Esophagus muscularis mucosa (tissue), 4 donors: ENCODE data around the gene NGRN. TPM values are rescaled to one million over a fixed set of nuclear protein-coding genes. Genes with fewer than 3 reads are reported as not detected.

Experiments used
- DNase-seq: peaks from one replicate; pipeline ENCODE4 v3.0.0-alpha.2; 2017; ENCODE audit errors: extremely low spot score
- H3K27ac ChIP-seq, 4 donors: fragments of 200-600 bp; sonication (generic); replicated peaks in 1 of 4; 1 replicate in 3 of 4; 2 replicates in 1 of 4; pipeline ENCODE4 v1.5.1; 2016 to 2019; ENCODE audit warnings: mild to moderate bottlenecking in 1 of 4
- H3K27me3 ChIP-seq, 4 donors: fragments of 200-600 bp; sonication (generic); one replicate each; pipeline versions ENCODE4 v1.5.1 to v1.6.0; 2016 to 2019
- H3K36me3 ChIP-seq, 4 donors: fragments of 200-600 bp; sonication (generic); one replicate each; pipeline ENCODE4 v1.5.1; 2016 to 2019
- H3K4me1 ChIP-seq, 4 donors: fragments of 200-600 bp; sonication (generic); one replicate each; pipeline ENCODE4 v1.5.1; 2016 to 2019
- H3K4me3 ChIP-seq, 4 donors: fragments of 200-600 bp; sonication (generic); 1 replicate in 2 of 4; 2 replicates in 2 of 4; pipeline ENCODE4 v1.5.1; 2016 to 2019; ENCODE audit warnings: mild to moderate bottlenecking in 4 of 4, moderate library complexity in 1 of 4
- H3K9me3 ChIP-seq, 4 donors: fragments of 200-600 bp; sonication (generic); 1 replicate in 3 of 4; 2 replicates in 1 of 4; pipeline ENCODE4 v1.5.1; 2016 to 2019
- EP300 ChIP-seq: sonication (generic); formaldehyde crosslinking; IDR thresholded peaks from one replicate; pipeline ENCODE4 v1.6.1; 2017; ENCODE audit warnings: antibody characterized with exemption
- POLR2A ChIP-seq: fragments of 450-650 bp; IDR thresholded peaks from one replicate; pipeline ENCODE4 v1.6.1; 2017; ENCODE audit warnings: antibody characterized with exemption, moderate library complexity, mild to moderate bottlenecking, low read depth
- POLR2AphosphoS5 ChIP-seq, 2 donors: sonication (generic); formaldehyde crosslinking; IDR thresholded peaks; one replicate each; pipeline ENCODE4 v1.6.1; 2017; ENCODE audit warnings: antibody characterized with exemption in 2 of 2
- WGBS: methylation state at CpG from one replicate; pipeline ENCODE4 v1.1.5; 2018; 5-methylcytosine and 5-hydroxymethylcytosine counted together
- intact Hi-C: fragments of 100-400 bp; cut with DNase I; formaldehyde crosslinking; loops from one replicate; pipeline ENCODE4 v1.15.1; 2023
- total RNA-seq, 4 donors: library from RNA; depleted of rRNA; stranded (reverse); fragments of >200 nt; gene quantifications; one replicate each; pipeline versions ENCODE4 v1.1.0 to v1.2.1, GENCODE V29; 2016
- TF ChIP-seq, protein P1 (sequence below), 3 experiments: fragments of 200-600 bp in 2 of 3; fragments of 450-650 bp in 1 of 3; sonication (generic) in 2 of 3; IDR thresholded peaks; one replicate each; pipeline ENCODE4 v1.5.1; 2017 to 2019; ENCODE audit warnings: antibody characterized with exemption in 3 of 3, mild to moderate bottlenecking in 2 of 3, moderate library complexity in 1 of 3

The NGRN gene
- total RNA-seq, 4 donors from 2014 or later, result 140 to 166 (median 154) TPM

DNA sequence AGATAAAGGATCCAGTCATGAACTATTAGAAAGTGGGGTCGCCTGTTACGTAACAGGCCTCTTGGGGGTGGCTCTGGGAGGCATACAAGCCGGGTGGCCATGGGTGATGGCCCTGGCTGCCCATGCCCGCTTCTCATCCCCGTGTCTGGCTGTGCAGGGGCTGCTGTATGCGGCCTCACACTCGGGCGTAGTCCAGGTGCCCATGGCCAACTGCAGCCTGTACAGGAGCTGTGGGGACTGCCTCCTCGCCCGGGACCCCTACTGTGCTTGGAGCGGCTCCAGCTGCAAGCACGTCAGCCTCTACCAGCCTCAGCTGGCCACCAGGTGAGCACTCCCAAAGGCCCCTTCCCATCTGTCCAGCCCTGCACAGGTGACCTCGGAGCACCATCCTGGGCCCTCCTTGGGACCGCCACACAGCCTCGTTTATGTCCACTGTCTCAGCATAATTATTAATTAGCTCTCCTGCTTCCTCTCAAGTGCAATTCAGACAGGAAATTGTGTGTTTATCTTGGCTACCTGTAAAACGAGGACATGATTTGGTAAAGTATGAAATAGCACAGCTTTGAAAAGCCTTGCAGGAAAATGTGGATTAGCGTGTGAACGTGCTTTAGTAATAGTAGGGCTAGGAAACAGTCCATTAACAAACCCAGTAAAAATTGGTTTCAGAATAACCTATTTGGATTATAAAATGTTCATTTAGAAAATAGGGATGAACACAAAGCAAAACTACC, 39.8 kb upstream of the NGRN start:
- no peak overlapping the region for H3K4me3 ChIP-seq
- peaks cover 47 to 97% (median 89%) of the 10 kb centered on the region in 4 donors for H3K36me3 ChIP-seq
- DNase-seq, result no peak
- no peaks in the 10 kb centered on the region for H3K27me3 ChIP-seq
- peaks cover 22 to 54% (median 38%) of the 10 kb centered on the region in 4 donors for H3K4me1 ChIP-seq
- TF ChIP-seq EP300 (no peak), POLR2AphosphoS5 (IDR thresholded peaks at IDR 0.05) (no peak)
- TF ChIP-seq, protein P1, sequence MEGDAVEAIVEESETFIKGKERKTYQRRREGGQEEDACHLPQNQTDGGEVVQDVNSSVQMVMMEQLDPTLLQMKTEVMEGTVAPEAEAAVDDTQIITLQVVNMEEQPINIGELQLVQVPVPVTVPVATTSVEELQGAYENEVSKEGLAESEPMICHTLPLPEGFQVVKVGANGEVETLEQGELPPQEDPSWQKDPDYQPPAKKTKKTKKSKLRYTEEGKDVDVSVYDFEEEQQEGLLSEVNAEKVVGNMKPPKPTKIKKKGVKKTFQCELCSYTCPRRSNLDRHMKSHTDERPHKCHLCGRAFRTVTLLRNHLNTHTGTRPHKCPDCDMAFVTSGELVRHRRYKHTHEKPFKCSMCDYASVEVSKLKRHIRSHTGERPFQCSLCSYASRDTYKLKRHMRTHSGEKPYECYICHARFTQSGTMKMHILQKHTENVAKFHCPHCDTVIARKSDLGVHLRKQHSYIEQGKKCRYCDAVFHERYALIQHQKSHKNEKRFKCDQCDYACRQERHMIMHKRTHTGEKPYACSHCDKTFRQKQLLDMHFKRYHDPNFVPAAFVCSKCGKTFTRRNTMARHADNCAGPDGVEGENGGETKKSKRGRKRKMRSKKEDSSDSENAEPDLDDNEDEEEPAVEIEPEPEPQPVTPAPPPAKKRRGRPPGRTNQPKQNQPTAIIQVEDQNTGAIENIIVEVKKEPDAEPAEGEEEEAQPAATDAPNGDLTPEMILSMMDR (IDR thresholded peaks at IDR 0.05), result no peak
- WGBS, result 86% methylated on average over 16 of the region's 18 CpGs
- intact Hi-C loops, result no loop called here
- no peak overlapping the region for H3K27ac ChIP-seq
- no peaks in the 10 kb centered on the region for H3K9me3 ChIP-seq

DNA sequence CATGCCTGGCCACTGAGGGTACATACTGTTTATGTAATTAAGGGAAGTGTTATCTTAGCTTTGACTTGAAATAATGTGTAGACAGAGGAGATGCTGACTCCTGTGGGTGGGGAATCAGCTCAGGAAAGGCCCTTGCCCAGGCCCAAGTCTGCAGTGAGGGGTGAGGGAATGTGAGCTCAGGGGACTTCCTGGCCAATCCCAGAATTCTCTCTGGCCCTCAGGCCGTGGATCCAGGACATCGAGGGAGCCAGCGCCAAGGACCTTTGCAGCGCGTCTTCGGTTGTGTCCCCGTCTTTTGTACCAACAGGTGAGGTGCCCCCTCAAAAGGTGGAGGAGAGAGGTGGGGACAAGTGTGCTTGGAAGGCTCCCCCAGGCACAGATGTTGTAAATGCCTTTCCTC, 38.1 kb upstream of the NGRN start:
- no peak for TF ChIP-seq EP300
- TF ChIP-seq POLR2AphosphoS5 (IDR thresholded peaks at IDR 0.05), result no peak
- TF ChIP-seq POLR2A, result no peak
- TF ChIP-seq, protein P1 (IDR thresholded peaks at IDR 0.05), result no peak
- Histone ChIP-seq H3K9me3 (no peaks in the 10 kb centered on the region), H3K27me3 (no peaks in the 10 kb centered on the region), H3K4me3 (no peak overlapping the region), H3K27ac (peak overlapping the region in 2 of 4 donors; percentile 62 to 97), H3K36me3 (peaks cover 47 to 93% (median 88%) of the 10 kb centered on the region in 4 donors), H3K4me1 (peaks cover 27 to 59% (median 44%) of the 10 kb centered on the region in 4 donors)
- no peak for DNase-seq
- 93% methylated on average over 7 of the region's 7 CpGs for WGBS
- intact Hi-C loops, result no loop called here

DNA sequence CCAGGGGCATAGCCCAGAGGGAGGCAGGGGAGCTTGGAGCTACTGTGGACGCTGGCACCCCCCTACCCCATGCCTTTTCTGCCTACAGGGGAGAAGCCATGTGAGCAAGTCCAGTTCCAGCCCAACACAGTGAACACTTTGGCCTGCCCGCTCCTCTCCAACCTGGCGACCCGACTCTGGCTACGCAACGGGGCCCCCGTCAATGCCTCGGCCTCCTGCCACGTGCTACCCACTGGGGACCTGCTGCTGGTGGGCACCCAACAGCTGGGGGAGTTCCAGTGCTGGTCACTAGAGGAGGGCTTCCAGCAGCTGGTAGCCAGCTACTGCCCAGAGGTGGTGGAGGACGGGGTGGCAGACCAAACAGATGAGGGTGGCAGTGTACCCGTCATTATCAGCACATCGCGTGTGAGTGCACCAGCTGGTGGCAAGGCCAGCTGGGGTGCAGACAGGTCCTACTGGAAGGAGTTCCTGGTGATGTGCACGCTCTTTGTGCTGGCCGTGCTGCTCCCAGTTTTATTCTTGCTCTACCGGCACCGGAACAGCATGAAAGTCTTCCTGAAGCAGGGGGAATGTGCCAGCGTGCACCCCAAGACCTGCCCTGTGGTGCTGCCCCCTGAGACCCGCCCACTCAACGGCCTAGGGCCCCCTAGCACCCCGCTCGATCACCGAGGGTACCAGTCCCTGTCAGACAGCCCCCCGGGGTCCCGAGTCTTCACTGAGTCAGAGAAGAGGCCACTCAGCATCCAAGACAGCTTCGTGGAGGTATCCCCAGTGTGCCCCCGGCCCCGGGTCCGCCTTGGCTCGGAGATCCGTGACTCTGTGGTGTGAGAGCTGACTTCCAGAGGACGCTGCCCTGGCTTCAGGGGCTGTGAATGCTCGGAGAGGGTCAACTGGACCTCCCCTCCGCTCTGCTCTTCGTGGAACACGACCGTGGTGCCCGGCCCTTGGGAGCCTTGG, 37.4 kb upstream of the NGRN start:
- H3K36me3 ChIP-seq, result peaks cover 47 to 87% (median 81%) of the 10 kb centered on the region in 4 donors
- no peak for DNase-seq
- intact Hi-C loops, result no loop called here
- H3K4me1 ChIP-seq, result peaks cover 35 to 67% (median 52%) of the 10 kb centered on the region in 4 donors
- no peaks in the 10 kb centered on the region for H3K27me3 ChIP-seq
- WGBS, result 89% methylated on average over 25 of the region's 38 CpGs
- H3K27ac ChIP-seq, result peak overlapping the region; percentile 17 to 97 (median 58)
- no peak overlapping the region for H3K4me3 ChIP-seq
- TF ChIP-seq POLR2A (no peak), POLR2AphosphoS5 (IDR thresholded peaks at IDR 0.05) (no peak), EP300 (no peak)
- TF ChIP-seq, protein P1 (IDR thresholded peaks at IDR 0.05), result no peak
- H3K9me3 ChIP-seq, result no peaks in the 10 kb centered on the region

DNA sequence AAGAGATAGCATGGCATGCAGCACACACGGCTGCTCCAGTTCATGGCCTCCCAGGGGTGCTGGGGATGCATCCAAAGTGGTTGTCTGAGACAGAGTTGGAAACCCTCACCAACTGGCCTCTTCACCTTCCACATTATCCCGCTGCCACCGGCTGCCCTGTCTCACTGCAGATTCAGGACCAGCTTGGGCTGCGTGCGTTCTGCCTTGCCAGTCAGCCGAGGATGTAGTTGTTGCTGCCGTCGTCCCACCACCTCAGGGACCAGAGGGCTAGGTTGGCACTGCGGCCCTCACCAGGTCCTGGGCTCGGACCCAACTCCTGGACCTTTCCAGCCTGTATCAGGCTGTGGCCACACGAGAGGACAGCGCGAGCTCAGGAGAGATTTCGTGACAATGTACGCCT, 36.5 kb upstream of the NGRN start:
- intact Hi-C loops, result no loop called here
- no peak for DNase-seq
- Histone ChIP-seq H3K9me3 (no peaks in the 10 kb centered on the region), H3K27me3 (no peaks in the 10 kb centered on the region), H3K36me3 (peaks cover 39 to 78% (median 72%) of the 10 kb centered on the region in 4 donors), H3K4me1 (peaks cover 35 to 69% (median 54%) of the 10 kb centered on the region in 4 donors), H3K27ac (peak overlapping the region; percentile 17 to 97 (median 58)), H3K4me3 (no peak overlapping the region)
- 85% methylated on average over 11 of the region's 15 CpGs for WGBS
- TF ChIP-seq POLR2AphosphoS5 (IDR thresholded peaks at IDR 0.05) (no peak), POLR2A (no peak), EP300 (no peak)
- TF ChIP-seq, protein P1 (IDR thresholded peaks at IDR 0.05), result no peak
